Measurements from ENCODE around the gene NRROS. TPM values are rescaled to one million over a fixed set of nuclear protein-coding genes. Genes with fewer than 3 reads are reported as not detected.

Gene NRROS
- total and polyA plus RNA-seq, 8 donors: 4.8 to 21.8 (median 7.6) TPM

DNA sequence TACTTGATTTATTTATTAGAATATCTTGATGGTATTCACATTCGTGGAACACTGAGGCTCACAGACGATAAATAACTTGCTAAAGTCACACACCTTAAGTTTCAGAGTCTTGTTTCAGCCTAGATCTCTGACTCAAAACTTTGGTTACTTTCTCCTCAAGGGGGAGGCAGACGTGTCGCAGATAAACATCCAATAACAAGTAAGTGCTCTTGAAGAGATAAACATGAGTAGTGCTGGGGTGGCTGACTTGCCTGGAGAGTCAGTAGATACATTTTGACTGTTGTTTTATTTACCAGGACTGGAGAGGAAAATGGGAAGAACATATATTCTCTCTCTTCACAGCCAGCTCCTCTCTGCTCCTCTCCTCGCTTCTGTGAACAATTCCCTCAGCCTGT is 39.8 kb upstream of the NRROS start:
- H3K4me1 ChIP-seq: peaks cover 0 to 4% of the 10 kb centered on the region in 2 donors
- peaks cover 0 to 17% of the 10 kb centered on the region in 2 donors for H3K27me3 ChIP-seq
- no peaks in the 10 kb centered on the region for H3K9me3 ChIP-seq
- H3K36me3 ChIP-seq: no peaks in the 10 kb centered on the region
- no peak for DNase-seq
- no peak for TF ChIP-seq CTCF (IDR thresholded peaks at IDR 0.05)
- no peak overlapping the region for H3K4me3 ChIP-seq
- H3K27ac ChIP-seq: no peak overlapping the region
- intact Hi-C loops (cut with DNase I): loop anchor here in 1 of 2 donors (10.0 kb wide), 1 partner anchor 85 kb away; no protein-coding TSS in a partner anchor
- ATAC-seq: no peak

DNA sequence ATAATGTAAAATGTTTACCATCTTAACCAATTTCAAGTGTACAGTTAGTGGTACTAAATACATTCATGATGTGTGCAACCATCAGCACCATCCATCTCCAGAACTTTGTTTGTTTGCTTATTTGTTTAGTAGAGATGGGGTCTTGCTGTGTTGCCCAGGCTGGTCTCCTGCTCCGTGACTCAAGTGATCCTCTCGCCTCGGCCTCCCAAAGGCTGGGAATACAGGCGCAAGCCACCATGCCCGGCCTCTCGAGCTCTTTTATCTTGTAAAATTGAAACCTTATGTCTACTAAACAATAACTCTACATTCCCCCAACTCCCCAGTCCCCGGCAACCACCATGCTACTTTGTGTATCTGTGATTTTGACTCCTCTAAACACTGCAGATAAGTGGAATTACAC is 39.1 kb upstream of the NRROS start:
- peaks cover 0 to 19% of the 10 kb centered on the region in 2 donors for H3K27me3 ChIP-seq
- H3K4me3 ChIP-seq: no peak overlapping the region
- H3K9me3 ChIP-seq: no peaks in the 10 kb centered on the region
- no peak for TF ChIP-seq CTCF (IDR thresholded peaks at IDR 0.05)
- ATAC-seq (no peak), DNase-seq (no peak)
- peaks cover 0 to 4% of the 10 kb centered on the region in 2 donors for H3K4me1 ChIP-seq
- no peak overlapping the region for H3K27ac ChIP-seq
- no peaks in the 10 kb centered on the region for H3K36me3 ChIP-seq
- intact Hi-C loops (cut with DNase I): loop anchor here in 1 of 2 donors (10.0 kb wide), 1 partner anchor 84 kb away; no protein-coding TSS in a partner anchor

DNA sequence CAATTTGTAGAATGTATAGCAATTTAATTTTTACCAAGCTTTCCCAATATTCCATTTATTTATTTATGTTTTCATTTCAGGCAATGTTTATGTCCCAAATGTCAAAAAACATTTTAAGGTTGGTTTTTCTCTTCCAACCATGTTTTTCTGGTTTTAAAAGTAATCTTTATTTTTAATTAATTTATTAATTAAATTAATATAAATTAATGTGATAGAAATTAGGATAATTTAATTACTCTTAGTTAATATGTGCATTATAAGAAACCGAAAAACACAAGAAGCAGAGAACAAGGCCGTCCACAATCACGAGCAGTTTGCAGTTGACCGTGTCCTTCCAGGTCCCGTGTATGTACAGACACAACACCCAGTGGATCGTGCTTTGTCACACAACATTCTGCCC is 36.8 kb upstream of the NRROS start:
- DNase-seq (no peak), ATAC-seq (no peak)
- peaks cover 0 to 3% of the 10 kb centered on the region in 2 donors for H3K4me1 ChIP-seq
- H3K9me3 ChIP-seq: no peaks in the 10 kb centered on the region
- intact Hi-C loops (cut with DNase I): loop anchor here in 1 of 2 donors (10.0 kb wide), 1 partner anchor 82 kb away; no protein-coding TSS in a partner anchor
- H3K4me3 ChIP-seq: no peak overlapping the region
- peaks cover 0 to 11% of the 10 kb centered on the region in 2 donors for H3K27me3 ChIP-seq
- no peaks in the 10 kb centered on the region for H3K36me3 ChIP-seq
- no peak for TF ChIP-seq CTCF (IDR thresholded peaks at IDR 0.05)
- H3K27ac ChIP-seq: no peak overlapping the region

- Histone ChIP-seq H3K36me3 (no peaks in the 10 kb centered on the region), H3K4me3 (no peak overlapping the region), H3K9me3 (no peaks in the 10 kb centered on the region), H3K27ac (no peak overlapping the region), H3K4me1 (no peaks in the 10 kb centered on the region), H3K27me3 (peaks cover 0 to 11% of the 10 kb centered on the region in 2 donors)
- DNase-seq (no peak), ATAC-seq (no peak)
- intact Hi-C loops (cut with DNase I): loop anchor here in 1 of 2 donors (10.0 kb wide), 1 partner anchor 81 kb away; no protein-coding TSS in a partner anchor
- TF ChIP-seq CTCF (IDR thresholded peaks at IDR 0.05): no peak
Measured at GRCh38 chr3:196603683-196604082, 35.8 kb upstream of the NRROS start.

GRCh38 chr3:196604548-196604947 is 34.9 kb upstream of the NRROS start:
- no peak for ATAC-seq
- H3K36me3 ChIP-seq: no peaks in the 10 kb centered on the region
- no peak overlapping the region for H3K4me3 ChIP-seq
- H3K4me1 ChIP-seq: peaks cover 0 to 7% of the 10 kb centered on the region in 2 donors
- TF ChIP-seq CTCF (IDR thresholded peaks at IDR 0.05): no peak
- peaks cover 0 to 11% of the 10 kb centered on the region in 2 donors for H3K27me3 ChIP-seq
- no peak for DNase-seq
- intact Hi-C loops (cut with DNase I): loop anchor here in 1 of 2 donors (10.0 kb wide), 1 partner anchor 80 kb away; no protein-coding TSS in a partner anchor
- no peaks in the 10 kb centered on the region for H3K9me3 ChIP-seq
- no peak overlapping the region for H3K27ac ChIP-seq

Data from left lung (tissue), 10 donors.